Measurements from ENCODE around the gene DSC1.
A peak's percentile ranks its signal among the peaks of the same experiment; 100 is the strongest.

Gene DSC1

GRCh38 chr18:31176531-31176930 is 13.9 kb upstream of the DSC1 start:
- Histone ChIP-seq H3K27ac (replicated peaks; ENCODE audit: low read length) (no peak overlapping the region), H3K18ac (ENCODE audit: low read length) (no peak overlapping the region)

GRCh38 chr18:31171144-31171839 is 8.6 kb upstream of the DSC1 start:
- Histone ChIP-seq H3K4me1 (ENCODE audit: control insufficient read depth in 2 of 2, insufficient read depth in 1 of 2, low read depth in 1 of 2, low read length in 2 of 2) (peaks cover 0 to 2% of the 10 kb centered on the region in 2 donors), H2AFZ (ENCODE audit: low read length) (peak overlapping the region; percentile 20), H3K36me3 (replicated peaks in 1 of 2; ENCODE audit: control insufficient read depth in 2 of 2, insufficient read depth in 2 of 2, low read length in 2 of 2) (no peaks in the 10 kb centered on the region), H3K27me3 (ENCODE audit: control insufficient read depth in 3 of 3, insufficient read depth in 3 of 3, low read depth in 1 of 3, low read length in 3 of 3) (no peaks in the 10 kb centered on the region), H3K9ac (ENCODE audit: low read depth, low read length, poor library complexity) (no peak overlapping the region), H2BK120ac (ENCODE audit: low read depth, low read length) (no peak overlapping the region), H3K4me2 (ENCODE audit: insufficient read depth, low read length, poor library complexity, severe bottlenecking) (no peak overlapping the region), H2AK5ac (ENCODE audit: low read depth, low read length) (no peak overlapping the region), H3K9me3 (replicated peaks in 1 of 2; ENCODE audit: control insufficient read depth in 2 of 2, insufficient read depth in 1 of 2, low read depth in 1 of 2, low read length in 2 of 2) (no peaks in the 10 kb centered on the region), H4K91ac (ENCODE audit: low read depth, low read length, poor library complexity) (no peak overlapping the region), H3K18ac (ENCODE audit: low read length) (no peak overlapping the region), H3K4me3 (ENCODE audit: low read length in 2 of 2) (no peak overlapping the region), H2BK5ac (ENCODE audit: low read length) (no peak overlapping the region), H3K14ac (ENCODE audit: low read length) (no peak overlapping the region), H3K4ac (ENCODE audit: low read length) (no peak overlapping the region), H2BK15ac (ENCODE audit: low read length) (no peak overlapping the region), H2BK12ac (ENCODE audit: low read length) (no peak overlapping the region), H3K27ac (replicated peaks; ENCODE audit: low read length) (no peak overlapping the region), H3K79me1 (ENCODE audit: low read depth, low read length) (peaks cover 1% of the 10 kb centered on the region), H3K23ac (ENCODE audit: low read depth, low read length, poor library complexity) (no peak overlapping the region), H4K8ac (ENCODE audit: low read depth, low read length) (no peak overlapping the region)
- no CpG with 5 or more reads among the region's 1 CpG for WGBS, 2 donors (ENCODE audit: extremely low coverage in 2 of 2, insufficient read length in 2 of 2, insufficient replicate concordance in 1 of 2)
- DNase-seq (ENCODE audit: low spot score) = no peak

More at GRCh38 chr18:31176531-31176930, 13.9 kb upstream of the DSC1 start:
- Histone ChIP-seq H3K4ac (ENCODE audit: low read length) (no peak overlapping the region), H3K14ac (ENCODE audit: low read length) (no peak overlapping the region), H3K9ac (ENCODE audit: low read depth, low read length, poor library complexity) (no peak overlapping the region), H4K91ac (ENCODE audit: low read depth, low read length, poor library complexity) (no peak overlapping the region), H3K23ac (ENCODE audit: low read depth, low read length, poor library complexity) (no peak overlapping the region), H2BK15ac (ENCODE audit: low read length) (no peak overlapping the region), H3K9me3 (replicated peaks in 1 of 2; ENCODE audit: control insufficient read depth in 2 of 2, insufficient read depth in 1 of 2, low read depth in 1 of 2, low read length in 2 of 2) (no peaks in the 10 kb centered on the region), H4K8ac (ENCODE audit: low read depth, low read length) (no peak overlapping the region), H2BK12ac (ENCODE audit: low read length) (no peak overlapping the region), H3K4me3 (ENCODE audit: low read length in 2 of 2) (no peak overlapping the region), H2BK5ac (ENCODE audit: low read length) (no peak overlapping the region), H3K4me2 (ENCODE audit: insufficient read depth, low read length, poor library complexity, severe bottlenecking) (no peak overlapping the region), H2BK120ac (ENCODE audit: low read depth, low read length) (no peak overlapping the region), H3K79me1 (ENCODE audit: low read depth, low read length) (no peaks in the 10 kb centered on the region), H3K4me1 (ENCODE audit: control insufficient read depth in 2 of 2, insufficient read depth in 1 of 2, low read depth in 1 of 2, low read length in 2 of 2) (no peaks in the 10 kb centered on the region), H3K27me3 (ENCODE audit: control insufficient read depth in 3 of 3, insufficient read depth in 3 of 3, low read depth in 1 of 3, low read length in 3 of 3) (no peaks in the 10 kb centered on the region), H2AFZ (ENCODE audit: low read length) (no peak overlapping the region), H3K36me3 (replicated peaks in 1 of 2; ENCODE audit: control insufficient read depth in 2 of 2, insufficient read depth in 2 of 2, low read length in 2 of 2) (no peaks in the 10 kb centered on the region), H2AK5ac (ENCODE audit: low read depth, low read length) (no peak overlapping the region)
- DNase-seq (ENCODE audit: low spot score) = no peak
- no CpG with 5 or more reads among the region's 2 CpGs for WGBS, 2 donors (ENCODE audit: extremely low coverage in 2 of 2, insufficient read length in 2 of 2, insufficient replicate concordance in 1 of 2)

GRCh38 chr18:31170335-31170734 is 7.7 kb upstream of the DSC1 start:
- H3K27ac ChIP-seq (replicated peaks; ENCODE audit: low read length) = no peak overlapping the region
- H3K18ac ChIP-seq (ENCODE audit: low read length) = no peak overlapping the region
- no peak overlapping the region for H3K23ac ChIP-seq (ENCODE audit: low read depth, low read length, poor library complexity)
- no peak overlapping the region for H3K14ac ChIP-seq (ENCODE audit: low read length)
- no peak overlapping the region for H3K4ac ChIP-seq (ENCODE audit: low read length)
- peaks cover 1% of the 10 kb centered on the region for H3K79me1 ChIP-seq (ENCODE audit: low read depth, low read length)
- no peak overlapping the region for H2BK120ac ChIP-seq (ENCODE audit: low read depth, low read length)
- H2BK12ac ChIP-seq (ENCODE audit: low read length) = no peak overlapping the region
- H2AK5ac ChIP-seq (ENCODE audit: low read depth, low read length) = no peak overlapping the region
- H4K8ac ChIP-seq (ENCODE audit: low read depth, low read length) = no peak overlapping the region
- no peak overlapping the region for H3K9ac ChIP-seq (ENCODE audit: low read depth, low read length, poor library complexity)
- H3K27me3 ChIP-seq (ENCODE audit: control insufficient read depth in 3 of 3, insufficient read depth in 3 of 3, low read depth in 1 of 3, low read length in 3 of 3) = no peaks in the 10 kb centered on the region
- no peak for DNase-seq (ENCODE audit: low spot score)
- no peaks in the 10 kb centered on the region for H3K36me3 ChIP-seq (replicated peaks in 1 of 2; ENCODE audit: control insufficient read depth in 2 of 2, insufficient read depth in 2 of 2, low read length in 2 of 2)
- no peak overlapping the region for H3K4me3 ChIP-seq (ENCODE audit: low read length in 2 of 2)
- no CpG with 5 or more reads among the region's 4 CpGs for WGBS, 2 donors (ENCODE audit: extremely low coverage in 2 of 2, insufficient read length in 2 of 2, insufficient replicate concordance in 1 of 2)
- no peak overlapping the region for H4K91ac ChIP-seq (ENCODE audit: low read depth, low read length, poor library complexity)
- no peak overlapping the region for H3K4me2 ChIP-seq (ENCODE audit: insufficient read depth, low read length, poor library complexity, severe bottlenecking)
- H3K4me1 ChIP-seq (ENCODE audit: control insufficient read depth in 2 of 2, insufficient read depth in 1 of 2, low read depth in 1 of 2, low read length in 2 of 2) = peaks cover 0 to 2% of the 10 kb centered on the region in 2 donors
- H3K9me3 ChIP-seq (replicated peaks in 1 of 2; ENCODE audit: control insufficient read depth in 2 of 2, insufficient read depth in 1 of 2, low read depth in 1 of 2, low read length in 2 of 2) = no peaks in the 10 kb centered on the region
- H2BK5ac ChIP-seq (ENCODE audit: low read length) = no peak overlapping the region
- no peak overlapping the region for H2BK15ac ChIP-seq (ENCODE audit: low read length)
- H2AFZ ChIP-seq (ENCODE audit: low read length) = no peak overlapping the region

GRCh38 chr18:31162419-31162793 is 250 bp downstream of the DSC1 start:
- H3K4me1 ChIP-seq (ENCODE audit: control insufficient read depth in 2 of 2, insufficient read depth in 1 of 2, low read depth in 1 of 2, low read length in 2 of 2) = peaks cover 2% of the 10 kb centered on the region in 2 donors
- H3K18ac ChIP-seq (ENCODE audit: low read length) = no peak overlapping the region
- no peak overlapping the region for H4K91ac ChIP-seq (ENCODE audit: low read depth, low read length, poor library complexity)
- H4K8ac ChIP-seq (ENCODE audit: low read depth, low read length) = no peak overlapping the region
- no CpG with 5 or more reads among the region's 5 CpGs for WGBS, 2 donors (ENCODE audit: extremely low coverage in 2 of 2, insufficient read length in 2 of 2, insufficient replicate concordance in 1 of 2)
- H3K36me3 ChIP-seq (replicated peaks in 1 of 2; ENCODE audit: control insufficient read depth in 2 of 2, insufficient read depth in 2 of 2, low read length in 2 of 2) = no peaks in the 10 kb centered on the region
- H3K27me3 ChIP-seq (ENCODE audit: control insufficient read depth in 3 of 3, insufficient read depth in 3 of 3, low read depth in 1 of 3, low read length in 3 of 3) = no peaks in the 10 kb centered on the region
- H3K79me1 ChIP-seq (ENCODE audit: low read depth, low read length) = no peaks in the 10 kb centered on the region
- no peak overlapping the region for H2BK15ac ChIP-seq (ENCODE audit: low read length)
- H2AFZ ChIP-seq (ENCODE audit: low read length) = peak overlapping the region; percentile 31
- H3K4me3 ChIP-seq (ENCODE audit: low read length in 2 of 2) = no peak overlapping the region
- DNase-seq (ENCODE audit: low spot score) = no peak
- H2BK5ac ChIP-seq (ENCODE audit: low read length) = no peak overlapping the region
- no peak overlapping the region for H2BK12ac ChIP-seq (ENCODE audit: low read length)
- no peak overlapping the region for H3K14ac ChIP-seq (ENCODE audit: low read length)
- no peak overlapping the region for H3K27ac ChIP-seq (replicated peaks; ENCODE audit: low read length)
- H2BK120ac ChIP-seq (ENCODE audit: low read depth, low read length) = no peak overlapping the region
- H3K23ac ChIP-seq (ENCODE audit: low read depth, low read length, poor library complexity) = no peak overlapping the region
- no peak overlapping the region for H2AK5ac ChIP-seq (ENCODE audit: low read depth, low read length)
- no peaks in the 10 kb centered on the region for H3K9me3 ChIP-seq (replicated peaks in 1 of 2; ENCODE audit: control insufficient read depth in 2 of 2, insufficient read depth in 1 of 2, low read depth in 1 of 2, low read length in 2 of 2)
- no peak overlapping the region for H3K4ac ChIP-seq (ENCODE audit: low read length)
- H3K4me2 ChIP-seq (ENCODE audit: insufficient read depth, low read length, poor library complexity, severe bottlenecking) = no peak overlapping the region
- H3K9ac ChIP-seq (ENCODE audit: low read depth, low read length, poor library complexity) = no peak overlapping the region
